CD14-positive monocyte (primary cell): ENCODE data around the gene SLC17A7. TPM values are rescaled to one million over a fixed set of nuclear protein-coding genes. Genes with fewer than 3 reads are reported as not detected.

Experiments used
- DNase-seq, 3 donors: peaks; one replicate each; pipeline ENCODE4 v3.0.0-alpha.2; 2011 to 2022
- H2AFZ ChIP-seq: 2 replicates; pipeline ENCODE4 v1.6.0; 2012; ENCODE audit warnings: mild to moderate bottlenecking, low read depth, low read length, inconsistent platforms; ENCODE audit not compliant: insufficient read depth, poor library complexity, severe bottlenecking
- H3K27ac ChIP-seq, 2 donors: 1 replicate in 1 of 2; 2 replicates in 1 of 2; pipeline ENCODE4 v1.5.1; 2012 to 2013; ENCODE audit warnings: low read length in 2 of 2, control low read depth in 1 of 2, inconsistent platforms in 1 of 2, low read depth in 1 of 2, mild to moderate bottlenecking in 1 of 2
- H3K27me3 ChIP-seq, 2 donors: one replicate each; pipeline versions ENCODE4 v1.6.0 to v1.6.1; 2011 to 2013; ENCODE audit warnings: low read length in 2 of 2; ENCODE audit not compliant: control insufficient read depth in 2 of 2, insufficient read depth in 2 of 2
- H3K36me3 ChIP-seq, 2 donors: replicated peaks in 1 of 2; 1 replicate in 1 of 2; 2 replicates in 1 of 2; pipeline versions ENCODE4 v1.5.1 to v1.6.1; 2012 to 2013; ENCODE audit warnings: low read length in 2 of 2, control low read depth in 1 of 2, inconsistent platforms in 1 of 2, mild to moderate bottlenecking in 1 of 2; ENCODE audit not compliant: insufficient read depth in 2 of 2, control insufficient read depth in 1 of 2
- H3K4me1 ChIP-seq, 2 donors: 1 replicate in 1 of 2; 2 replicates in 1 of 2; pipeline versions ENCODE4 v1.5.1 to v1.6.1; 2012 to 2013; ENCODE audit warnings: low read length in 2 of 2, control low read depth in 1 of 2, inconsistent platforms in 1 of 2, mild to moderate bottlenecking in 1 of 2, moderate library complexity in 1 of 2; ENCODE audit not compliant: insufficient read depth in 2 of 2, control insufficient read depth in 1 of 2
- H3K4me2 ChIP-seq: replicated peaks from 2 replicates; pipeline ENCODE3; 2012; ENCODE audit warnings: low read length, moderate library complexity, mild to moderate bottlenecking; ENCODE audit not compliant: poor library complexity, severe bottlenecking; ENCODE audit errors: extremely low read depth
- H3K4me3 ChIP-seq, 3 experiments: fragments of 200-600 bp in 1 of 3; sonication (generic) in 1 of 3; replicated peaks in 1 of 3; 1 replicate in 2 of 3; 2 replicates in 1 of 3; pipeline ENCODE4 v1.5.1; 2011 to 2013; ENCODE audit warnings: low read length in 3 of 3, mild to moderate bottlenecking in 3 of 3, control low read depth in 2 of 3, low read depth in 2 of 3, inconsistent platforms in 1 of 3, moderate library complexity in 1 of 3
- H3K79me2 ChIP-seq: 2 replicates; pipeline ENCODE4 v1.6.0; 2012; ENCODE audit warnings: mild to moderate bottlenecking, control low read depth, inconsistent platforms, low read length, moderate library complexity; ENCODE audit not compliant: insufficient read depth
- H3K9ac ChIP-seq: 2 replicates; pipeline ENCODE4 v1.6.0; 2017; ENCODE audit warnings: low read length, mild to moderate bottlenecking; ENCODE audit not compliant: insufficient read depth, poor library complexity, severe bottlenecking
- H3K9me3 ChIP-seq, 2 donors: replicated peaks in 1 of 2; 1 replicate in 1 of 2; 2 replicates in 1 of 2; pipeline versions ENCODE4 v1.5.1 to v1.6.1; 2012 to 2013; ENCODE audit warnings: low read length in 2 of 2, control low read depth in 1 of 2; ENCODE audit not compliant: control insufficient read depth in 1 of 2, insufficient read depth in 1 of 2
- H4K20me1 ChIP-seq: 2 replicates; pipeline ENCODE4 v1.6.0; 2012; ENCODE audit warnings: mild to moderate bottlenecking, low read length, control low read depth, moderate library complexity; ENCODE audit not compliant: insufficient read depth
- H3K27ac Mint-ChIP-seq, 7 donors: one replicate each; pipeline ENCODE4 v1.8.0; 2020; ENCODE audit warnings: mild to moderate bottlenecking in 7 of 7, mixed read lengths in 7 of 7, moderate library complexity in 6 of 7, inconsistent platforms in 2 of 7
- H3K27me3 Mint-ChIP-seq, 3 donors: one replicate each; pipeline ENCODE4 v1.8.0; 2021 to 2022; ENCODE audit warnings: low read depth in 3 of 3, mild to moderate bottlenecking in 3 of 3, mixed read lengths in 3 of 3, moderate library complexity in 3 of 3, inconsistent platforms in 1 of 3
- H3K36me3 Mint-ChIP-seq, 2 donors: one replicate each; pipeline ENCODE4 v1.8.0; 2020; ENCODE audit warnings: mixed read lengths in 2 of 2, inconsistent platforms in 1 of 2, mild to moderate bottlenecking in 1 of 2
- H3K4me1 Mint-ChIP-seq: one replicate; pipeline ENCODE4 v1.8.0; 2020; ENCODE audit warnings: mild to moderate bottlenecking, mixed read lengths
- H3K4me3 Mint-ChIP-seq, 2 donors: one replicate each; pipeline ENCODE4 v1.8.0; 2020; ENCODE audit warnings: mild to moderate bottlenecking in 2 of 2, mixed read lengths in 2 of 2, moderate library complexity in 1 of 2
- H3K9me3 Mint-ChIP-seq, 7 donors: one replicate each; pipeline ENCODE4 v1.8.0; 2020 to 2022; ENCODE audit warnings: mixed read lengths in 7 of 7, mild to moderate bottlenecking in 6 of 7, moderate library complexity in 6 of 7, inconsistent platforms in 2 of 7
- WGBS: methylation state at CpG from one replicate; pipeline ENCODE4 v1.1.5; 2013; ENCODE audit warnings: missing lambda C conversion rate; ENCODE audit not compliant: insufficient coverage; 5-methylcytosine and 5-hydroxymethylcytosine counted together
- intact Hi-C, 2 donors: fragments of 100-400 bp; cut with micrococcal nuclease; formaldehyde crosslinking; loops; one replicate each; pipeline versions ENCODE4 v1.15.0 to v1.15.1; 2023
- polyA plus RNA-seq, 3 donors: library from polyadenylated mRNA; depleted of rRNA in 1 of 3; unstranded in 2 of 3; stranded (reverse) in 1 of 3; fragments of 300-500 nt in 2 of 3; fragments of >200 nt in 1 of 3; fragmentation: Illumina TruSeq in 2 of 3; gene quantifications; 1 replicate in 2 of 3; 2 replicates in 1 of 3; pipeline ENCODE4 v1.2.3, GENCODE V29; 2012 to 2021
- TF ChIP-seq, protein P1 (sequence below): fragments of 200-600 bp; IDR thresholded peaks from one replicate; pipeline ENCODE4 v1.8.0; 2022; ENCODE audit warnings: antibody characterized with exemption, mild to moderate bottlenecking

Gene SLC17A7
- polyA plus RNA-seq, 3 donors = 0.04 to 0.09 TPM; not detected in 1

DNA sequence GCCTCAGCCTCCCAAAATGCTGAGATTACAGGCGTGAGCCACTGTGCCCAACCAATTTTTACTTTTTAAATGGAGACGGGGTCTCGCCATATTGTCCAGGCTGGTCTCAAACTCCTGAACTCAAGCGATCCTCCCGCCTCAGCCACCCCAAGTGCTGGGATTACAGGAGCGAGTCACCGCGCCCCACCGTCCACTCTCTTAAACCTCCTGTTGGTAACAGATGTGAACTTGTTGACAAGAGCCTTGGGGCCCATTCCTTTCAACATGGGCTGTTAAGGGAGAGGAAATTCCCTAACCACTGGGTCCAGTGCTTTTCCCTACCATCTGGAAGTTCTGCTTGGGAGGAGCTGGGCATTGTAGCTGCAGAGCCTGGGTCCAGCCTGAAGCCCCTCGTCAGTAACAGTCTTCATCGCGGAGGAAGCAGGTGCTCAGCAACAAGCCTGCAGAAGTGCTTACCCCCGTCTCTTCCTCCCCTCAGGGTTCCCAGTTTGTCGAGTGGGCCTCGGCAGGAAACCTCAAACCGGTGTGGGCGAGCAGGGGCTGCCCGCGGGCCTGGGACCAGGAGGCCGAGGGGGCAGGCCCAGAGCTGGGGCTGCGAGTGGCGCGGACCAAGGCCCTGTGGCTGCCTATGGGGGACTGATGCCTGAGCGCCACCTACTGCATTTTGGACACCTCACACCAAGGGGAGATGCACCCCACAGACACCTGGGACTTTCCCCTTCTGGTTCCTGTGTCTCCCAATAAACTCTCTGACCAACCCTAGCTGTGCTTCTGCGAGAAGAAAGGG, 28.7 kb upstream of the SLC17A7 start:
- Mint-ChIP-seq H3K9me3 (peaks cover 0 to 2% (median 0%) of the 10 kb centered on the region in 7 donors), H3K36me3 (peaks cover 12 to 36% of the 10 kb centered on the region in 2 donors), H3K4me1 (peaks cover 38% of the 10 kb centered on the region), H3K27ac (peak overlapping the region; percentile 32 to 92 (median 79)), H3K27me3 (peaks cover 2 to 6% (median 4%) of the 10 kb centered on the region in 3 donors), H3K4me3 (peak overlapping the region in 1 of 2 donors; percentile 46)
- Histone ChIP-seq H3K9ac (peak overlapping the region; percentile 24), H3K36me3 (peaks cover 14 to 18% of the 10 kb centered on the region in 2 donors), H3K27ac (peak overlapping the region; percentile 41 to 54), H3K27me3 (no peaks in the 10 kb centered on the region), H3K4me1 (peaks cover 35 to 47% of the 10 kb centered on the region in 2 donors), H3K79me2 (no peaks in the 10 kb centered on the region), H3K9me3 (no peaks in the 10 kb centered on the region), H4K20me1 (no peaks in the 10 kb centered on the region), H2AFZ (no peak overlapping the region), H3K4me3 (no peak overlapping the region), H3K4me2 (peak overlapping the region; percentile 31)
- intact Hi-C loops = loop anchor here in 1 of 2 donors (1.0 to 5.0 kb wide), 2 partner anchors 78 to 207 kb away; partner anchors contain the start of gene PRMT1
- TF ChIP-seq, protein P1, sequence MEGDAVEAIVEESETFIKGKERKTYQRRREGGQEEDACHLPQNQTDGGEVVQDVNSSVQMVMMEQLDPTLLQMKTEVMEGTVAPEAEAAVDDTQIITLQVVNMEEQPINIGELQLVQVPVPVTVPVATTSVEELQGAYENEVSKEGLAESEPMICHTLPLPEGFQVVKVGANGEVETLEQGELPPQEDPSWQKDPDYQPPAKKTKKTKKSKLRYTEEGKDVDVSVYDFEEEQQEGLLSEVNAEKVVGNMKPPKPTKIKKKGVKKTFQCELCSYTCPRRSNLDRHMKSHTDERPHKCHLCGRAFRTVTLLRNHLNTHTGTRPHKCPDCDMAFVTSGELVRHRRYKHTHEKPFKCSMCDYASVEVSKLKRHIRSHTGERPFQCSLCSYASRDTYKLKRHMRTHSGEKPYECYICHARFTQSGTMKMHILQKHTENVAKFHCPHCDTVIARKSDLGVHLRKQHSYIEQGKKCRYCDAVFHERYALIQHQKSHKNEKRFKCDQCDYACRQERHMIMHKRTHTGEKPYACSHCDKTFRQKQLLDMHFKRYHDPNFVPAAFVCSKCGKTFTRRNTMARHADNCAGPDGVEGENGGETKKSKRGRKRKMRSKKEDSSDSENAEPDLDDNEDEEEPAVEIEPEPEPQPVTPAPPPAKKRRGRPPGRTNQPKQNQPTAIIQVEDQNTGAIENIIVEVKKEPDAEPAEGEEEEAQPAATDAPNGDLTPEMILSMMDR = peak; percentile 60
- DNase-seq = peak; percentile 59 to 82 (median 69)
- WGBS = 15% methylated on average over 16 of the region's 25 CpGs

DNA sequence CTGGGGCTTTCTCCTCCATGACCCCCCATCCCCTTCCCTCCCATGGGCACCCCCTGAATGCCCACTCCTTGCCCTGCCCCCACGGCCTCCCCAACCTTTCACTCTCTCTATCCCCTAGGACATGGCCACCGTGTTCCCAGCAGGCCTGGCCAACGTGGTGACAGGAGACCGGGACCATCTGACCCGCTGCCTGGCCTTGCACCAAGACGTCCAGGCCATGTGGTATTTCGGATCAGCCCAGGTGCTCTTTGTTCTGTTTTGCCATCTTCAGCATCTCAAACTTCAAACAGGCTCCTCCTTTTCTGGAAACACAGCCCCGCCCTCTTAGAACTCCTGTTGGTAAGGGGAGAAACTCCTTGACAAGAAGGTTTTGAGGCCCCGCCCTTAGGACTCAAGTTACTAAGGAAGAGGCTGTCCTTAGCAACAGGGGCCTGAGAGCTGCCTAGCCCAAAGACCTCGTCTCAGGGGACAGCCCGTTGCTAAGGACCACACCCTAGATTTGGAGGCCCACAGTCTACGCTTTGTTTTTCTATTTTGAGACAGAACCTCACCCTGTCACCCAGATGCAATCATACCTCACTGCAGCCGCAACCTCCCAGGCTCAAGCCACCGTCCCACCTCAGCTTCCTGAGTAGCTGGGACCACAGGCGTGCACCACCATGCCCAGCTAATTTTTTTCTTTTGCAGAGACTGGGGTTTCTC, 27.6 kb upstream of the SLC17A7 start:
- peak overlapping the region; percentile 21 to 41 for H3K27ac ChIP-seq
- intact Hi-C loops = no loop called here
- peaks cover 25 to 28% of the 10 kb centered on the region in 2 donors for H3K36me3 ChIP-seq
- 49% methylated on average over 12 of the region's 15 CpGs for WGBS
- H3K9me3 ChIP-seq = no peaks in the 10 kb centered on the region
- Mint-ChIP-seq H3K27me3 (no peaks in the 10 kb centered on the region), H3K27ac (peak overlapping the region; percentile 84 to 96 (median 93)), H3K4me1 (peaks cover 33% of the 10 kb centered on the region), H3K9me3 (peaks cover 0 to 2% (median 0%) of the 10 kb centered on the region in 7 donors), H3K4me3 (peak overlapping the region in 1 of 2 donors; percentile 15), H3K36me3 (peaks cover 19 to 46% of the 10 kb centered on the region in 2 donors)
- H2AFZ ChIP-seq = no peak overlapping the region
- no peak overlapping the region for H3K4me3 ChIP-seq
- H4K20me1 ChIP-seq = no peaks in the 10 kb centered on the region
- no peak overlapping the region for H3K4me2 ChIP-seq
- no peaks in the 10 kb centered on the region for H3K27me3 ChIP-seq
- H3K79me2 ChIP-seq = no peaks in the 10 kb centered on the region
- TF ChIP-seq, protein P1 = no peak
- DNase-seq = peak; percentile 78 to 87 (median 81)
- peaks cover 28 to 38% of the 10 kb centered on the region in 2 donors for H3K4me1 ChIP-seq
- H3K9ac ChIP-seq = peak overlapping the region; percentile 8
